ENCODE data around the gene ADORA1. TPM values are rescaled to one million over a fixed set of nuclear protein-coding genes. Genes with fewer than 3 reads are reported as not detected.

ADORA1 gene
- total RNA-seq, 1 donor: 0.72 TPM

- DNase-seq (ENCODE audit: low read depth): no peak
- no peak for TF ChIP-seq CTCF (IDR thresholded peaks at IDR 0.05; ENCODE audit: insufficient read depth, low read length)
- H3K4me3 ChIP-seq (ENCODE audit: low read depth, low read length): peak overlapping the region; percentile 58
Measured at GRCh38 chr1:203128431-203128715, 847 bp downstream of the ADORA1 start.

DNA sequence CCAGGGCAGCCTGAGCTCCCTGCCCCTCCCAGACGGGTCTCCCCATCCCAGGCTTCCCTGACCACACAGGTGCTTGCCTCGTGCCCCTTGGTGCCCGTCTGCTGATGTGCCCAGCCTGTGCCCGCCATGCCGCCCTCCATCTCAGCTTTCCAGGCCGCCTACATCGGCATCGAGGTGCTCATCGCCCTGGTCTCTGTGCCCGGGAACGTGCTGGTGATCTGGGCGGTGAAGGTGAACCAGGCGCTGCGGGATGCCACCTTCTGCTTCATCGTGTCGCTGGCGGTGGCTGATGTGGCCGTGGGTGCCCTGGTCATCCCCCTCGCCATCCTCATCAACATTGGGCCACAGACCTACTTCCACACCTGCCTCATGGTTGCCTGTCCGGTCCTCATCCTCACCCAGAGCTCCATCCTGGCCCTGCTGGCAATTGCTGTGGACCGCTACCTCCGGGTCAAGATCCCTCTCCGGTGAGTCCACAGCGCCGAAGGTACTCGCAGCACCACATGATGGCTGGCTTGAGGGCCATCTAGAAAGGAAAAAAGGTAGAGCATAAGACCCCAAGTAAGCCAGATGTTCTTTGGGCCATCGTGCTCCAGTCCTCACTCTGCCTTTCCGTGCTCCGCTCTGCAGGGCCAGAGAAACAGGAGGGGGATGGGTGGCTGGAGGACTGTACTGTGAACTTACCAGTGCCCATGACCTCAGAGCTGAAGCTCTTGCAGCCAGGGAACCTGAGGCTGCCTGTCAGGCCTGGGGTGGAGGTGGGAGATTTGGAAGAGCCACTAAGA, 1.4 kb downstream of the ADORA1 start:
- no peak for TF ChIP-seq CTCF (IDR thresholded peaks at IDR 0.05; ENCODE audit: insufficient read depth, low read length)
- H3K4me3 ChIP-seq (ENCODE audit: low read depth, low read length): peak overlapping the region; percentile 58
- no peak for DNase-seq (ENCODE audit: low read depth)

GRCh38 chr1:203129501-203130231, 2.1 kb downstream of the ADORA1 start:
- DNase-seq (ENCODE audit: low read depth): no peak
- H3K4me3 ChIP-seq (ENCODE audit: low read depth, low read length): no peak overlapping the region
- TF ChIP-seq CTCF (IDR thresholded peaks at IDR 0.05; ENCODE audit: insufficient read depth, low read length): no peak

DNA sequence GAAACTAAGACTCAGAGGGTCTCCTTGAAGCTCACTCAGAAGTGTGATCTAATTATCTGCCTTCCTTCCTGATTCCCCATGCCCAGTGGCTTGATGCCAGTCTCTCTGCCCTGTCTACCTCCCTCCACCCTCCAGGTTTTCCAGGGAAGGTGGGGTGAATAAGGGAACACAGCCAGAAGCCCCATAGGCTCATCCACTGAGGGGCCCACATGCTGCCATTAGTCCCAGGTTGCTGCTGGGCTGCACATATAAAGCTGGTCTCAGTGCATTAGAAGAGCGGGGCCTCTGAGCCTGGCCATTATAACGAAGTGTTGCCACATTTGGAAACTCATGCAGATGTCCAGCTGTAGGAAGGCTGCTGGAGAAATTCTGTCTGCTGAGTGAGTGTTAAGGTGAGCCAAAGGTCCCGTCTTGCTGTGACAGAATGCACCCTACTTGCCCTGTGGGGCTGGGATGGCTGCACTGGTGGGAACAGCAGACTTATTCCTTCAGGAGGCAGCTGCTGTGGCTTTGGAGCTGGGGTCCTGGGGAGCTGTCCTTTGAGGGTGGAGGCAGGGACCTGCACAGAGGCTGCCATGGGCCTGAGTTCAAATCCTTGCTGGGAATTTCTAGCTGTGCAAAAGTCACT, 2.9 kb downstream of the ADORA1 start:
- DNase-seq (ENCODE audit: low read depth): no peak
- no peak overlapping the region for H3K4me3 ChIP-seq (ENCODE audit: low read depth, low read length)

DNA sequence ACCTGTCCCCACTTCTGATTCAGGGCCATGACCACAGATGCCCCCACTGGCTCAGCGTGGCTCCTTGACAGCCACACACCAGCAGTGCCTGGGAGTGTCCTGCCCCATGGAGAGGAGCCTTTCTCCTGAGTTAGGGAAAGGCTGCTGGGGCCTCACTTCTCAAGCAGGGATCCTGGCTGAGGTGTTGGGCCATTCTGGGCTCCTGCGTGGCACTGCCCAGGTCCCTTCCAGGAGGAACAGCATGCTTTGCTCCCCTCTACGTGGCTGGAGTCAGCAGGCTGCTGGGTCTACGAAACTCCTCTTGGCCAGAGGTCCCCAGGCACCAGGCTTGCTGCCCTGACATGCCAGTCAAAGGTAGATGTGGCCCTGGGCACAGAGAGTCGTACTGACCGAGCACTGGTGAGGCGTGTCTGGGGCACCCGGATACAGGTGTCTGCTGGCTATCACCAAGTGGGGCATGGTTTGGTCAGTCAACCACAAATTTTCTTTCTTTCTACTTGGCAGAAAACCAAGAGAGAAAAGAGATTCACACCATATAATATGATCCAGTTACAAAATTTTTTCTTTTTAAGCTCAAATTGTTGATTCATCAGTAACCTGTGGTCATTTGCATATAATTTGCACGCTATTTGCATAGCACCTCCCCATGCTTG, 4.1 kb downstream of the ADORA1 start:
- H3K4me3 ChIP-seq (ENCODE audit: low read depth, low read length): no peak overlapping the region
- no peak for TF ChIP-seq CTCF (IDR thresholded peaks at IDR 0.05; ENCODE audit: insufficient read depth, low read length)
- no peak for DNase-seq (ENCODE audit: low read depth)

More for the DNA sequence above, 2.9 kb downstream of the ADORA1 start:
- TF ChIP-seq CTCF (IDR thresholded peaks at IDR 0.05; ENCODE audit: insufficient read depth, low read length): no peak

DNA sequence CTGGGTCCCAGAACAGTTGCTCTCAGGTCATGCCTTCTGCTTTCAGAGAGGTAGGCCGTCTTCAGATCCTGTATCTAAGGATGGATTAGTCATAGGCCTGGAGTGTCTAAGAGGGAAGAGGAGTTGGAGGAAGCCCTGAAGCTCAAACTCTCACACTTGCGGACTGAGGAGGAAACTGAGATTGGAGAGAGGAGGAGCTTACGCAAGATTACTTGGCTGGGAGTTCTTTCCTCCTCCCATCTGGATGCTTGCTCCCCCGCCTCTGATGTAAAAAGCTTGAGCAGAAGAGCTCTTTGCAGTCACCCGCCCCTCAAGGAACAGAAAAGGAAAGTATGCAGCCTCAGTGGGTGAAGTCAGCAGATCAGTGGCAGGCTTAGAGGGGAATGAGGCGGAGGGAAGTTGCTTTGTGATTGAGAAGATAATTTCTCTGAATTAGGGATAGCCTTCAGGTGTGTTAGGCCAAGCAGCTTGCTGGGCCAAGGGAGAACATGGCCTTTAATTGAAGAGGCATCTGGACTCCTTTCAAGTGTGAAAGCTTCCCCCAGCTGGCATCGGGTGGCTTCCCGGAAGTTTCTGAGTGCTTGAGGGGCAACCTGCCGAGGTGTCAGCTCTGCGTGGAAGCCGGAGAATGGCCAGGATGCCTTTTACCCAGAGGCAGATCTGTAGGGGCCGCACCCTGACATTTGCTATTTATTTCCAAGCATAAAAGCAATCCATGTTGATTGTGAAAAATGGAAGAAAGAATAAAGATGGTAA, 6.6 kb downstream of the ADORA1 start:
- TF ChIP-seq CTCF (IDR thresholded peaks at IDR 0.05; ENCODE audit: insufficient read depth, low read length): no peak
- peak; percentile 62 for DNase-seq (ENCODE audit: low read depth)
- no peak overlapping the region for H3K4me3 ChIP-seq (ENCODE audit: low read depth, low read length)
